ENCODE data around the gene ZNF768.

Gene ZNF768

DNA sequence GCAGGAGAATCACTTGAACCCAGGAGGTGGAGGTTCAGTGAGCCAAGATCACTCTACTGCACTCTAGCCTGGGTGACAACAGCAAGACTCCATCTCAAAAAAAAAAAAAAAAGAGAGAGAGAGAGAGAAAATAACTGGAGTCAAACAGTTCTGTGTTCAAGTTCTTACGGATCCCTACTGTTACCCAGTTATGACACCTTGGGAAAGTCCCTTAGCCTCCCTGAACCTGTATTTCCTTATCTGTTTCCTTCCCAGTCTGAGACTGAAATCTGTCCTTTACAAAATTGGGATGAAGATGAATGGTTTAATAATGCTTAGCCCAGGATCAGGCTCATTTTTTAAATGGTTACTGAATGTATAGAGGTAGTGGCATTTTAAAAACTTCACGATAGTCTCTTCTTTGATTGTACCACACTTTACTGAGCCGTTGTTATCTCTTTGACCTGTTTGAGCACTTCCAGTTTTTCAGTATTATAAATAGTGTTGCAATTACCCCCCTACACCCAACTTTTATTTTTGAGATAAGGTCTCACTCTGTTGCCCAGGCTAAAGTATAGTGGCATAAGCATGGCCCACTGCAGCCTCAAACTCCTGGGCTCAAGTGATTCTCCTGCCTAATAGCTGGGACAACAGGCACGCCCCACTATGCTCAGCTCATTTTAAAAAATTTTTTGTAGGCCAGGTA, 17.1 kb downstream of the ZNF768 start:
- DNase-seq, result no peak
- H3K36me3 Mint-ChIP-seq (ENCODE audit: low read depth), result no peaks in the 10 kb centered on the region
- no peaks in the 10 kb centered on the region for H3K9me3 Mint-ChIP-seq
- TF ChIP-seq, protein P1, sequence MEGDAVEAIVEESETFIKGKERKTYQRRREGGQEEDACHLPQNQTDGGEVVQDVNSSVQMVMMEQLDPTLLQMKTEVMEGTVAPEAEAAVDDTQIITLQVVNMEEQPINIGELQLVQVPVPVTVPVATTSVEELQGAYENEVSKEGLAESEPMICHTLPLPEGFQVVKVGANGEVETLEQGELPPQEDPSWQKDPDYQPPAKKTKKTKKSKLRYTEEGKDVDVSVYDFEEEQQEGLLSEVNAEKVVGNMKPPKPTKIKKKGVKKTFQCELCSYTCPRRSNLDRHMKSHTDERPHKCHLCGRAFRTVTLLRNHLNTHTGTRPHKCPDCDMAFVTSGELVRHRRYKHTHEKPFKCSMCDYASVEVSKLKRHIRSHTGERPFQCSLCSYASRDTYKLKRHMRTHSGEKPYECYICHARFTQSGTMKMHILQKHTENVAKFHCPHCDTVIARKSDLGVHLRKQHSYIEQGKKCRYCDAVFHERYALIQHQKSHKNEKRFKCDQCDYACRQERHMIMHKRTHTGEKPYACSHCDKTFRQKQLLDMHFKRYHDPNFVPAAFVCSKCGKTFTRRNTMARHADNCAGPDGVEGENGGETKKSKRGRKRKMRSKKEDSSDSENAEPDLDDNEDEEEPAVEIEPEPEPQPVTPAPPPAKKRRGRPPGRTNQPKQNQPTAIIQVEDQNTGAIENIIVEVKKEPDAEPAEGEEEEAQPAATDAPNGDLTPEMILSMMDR (IDR thresholded peaks at IDR 0.05), result no peak
- no peak overlapping the region for H3K27ac Mint-ChIP-seq
- no peak overlapping the region for H3K4me3 Mint-ChIP-seq
- peaks cover 22% of the 10 kb centered on the region for H3K27me3 Mint-ChIP-seq (ENCODE audit: low read depth, poor library complexity)
- no peaks in the 10 kb centered on the region for H3K4me1 Mint-ChIP-seq

DNA sequence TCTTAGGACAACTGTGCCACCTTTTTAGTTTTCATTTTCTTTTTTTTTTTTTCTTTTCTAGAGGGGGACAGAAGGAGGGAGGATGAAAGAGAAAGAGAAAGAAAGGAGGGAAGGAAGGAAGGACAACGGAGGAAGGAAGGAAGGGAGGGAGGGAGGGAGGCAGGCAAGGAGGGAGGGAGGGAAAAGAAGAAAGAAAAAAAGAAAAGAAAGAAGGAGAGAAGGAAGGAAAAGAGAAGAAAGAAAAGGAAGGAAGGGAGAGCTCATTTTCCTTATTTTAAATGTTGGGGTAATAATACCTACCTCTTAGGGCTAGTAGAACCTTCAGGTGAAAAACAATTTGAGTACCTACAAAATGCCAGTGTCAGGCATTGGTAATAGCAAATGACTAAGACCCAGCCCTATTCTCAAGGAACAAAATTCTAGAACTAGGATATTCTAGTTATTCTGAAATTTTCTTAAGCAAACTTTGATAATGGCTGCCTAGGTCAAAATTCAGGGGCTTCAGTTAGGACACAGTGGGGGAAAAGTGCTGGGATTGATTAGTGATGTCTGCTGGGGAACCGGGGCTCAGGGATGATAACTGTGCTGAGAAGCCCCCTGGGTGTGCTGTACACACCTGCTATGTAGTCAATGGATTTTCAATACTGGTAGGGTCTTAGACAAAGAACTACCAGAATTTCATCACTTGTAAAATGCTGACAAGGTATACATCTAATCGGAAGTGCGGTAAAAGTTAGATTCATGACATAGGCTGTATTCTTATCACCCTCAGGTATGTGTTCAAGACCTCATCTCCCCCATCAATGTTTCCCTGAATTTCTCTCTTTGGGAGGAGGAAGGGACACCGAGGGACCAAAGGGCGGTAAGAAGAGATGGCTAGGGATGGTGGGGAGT, 22.7 kb downstream of the ZNF768 start:
- H3K4me1 Mint-ChIP-seq, result no peaks in the 10 kb centered on the region
- no peaks in the 10 kb centered on the region for H3K36me3 Mint-ChIP-seq (ENCODE audit: low read depth)
- peaks cover 12% of the 10 kb centered on the region for H3K27me3 Mint-ChIP-seq (ENCODE audit: low read depth, poor library complexity)
- H3K27ac Mint-ChIP-seq, result no peak overlapping the region
- no peak overlapping the region for H3K4me3 Mint-ChIP-seq
- no peaks in the 10 kb centered on the region for H3K9me3 Mint-ChIP-seq
- no peak for DNase-seq
- TF ChIP-seq, protein P1 (IDR thresholded peaks at IDR 0.05), result no peak

GRCh38 chr16:30499284-30499683, 27.1 kb downstream of the ZNF768 start:
- H3K9me3 Mint-ChIP-seq, result no peaks in the 10 kb centered on the region
- TF ChIP-seq, protein P1 (IDR thresholded peaks at IDR 0.05), result no peak

GRCh38 chr16:30494709-30495108, 31.7 kb downstream of the ZNF768 start:
- peaks cover 29% of the 10 kb centered on the region for H3K27me3 Mint-ChIP-seq (ENCODE audit: low read depth, poor library complexity)
- H3K36me3 Mint-ChIP-seq (ENCODE audit: low read depth), result no peaks in the 10 kb centered on the region
- peaks cover 10% of the 10 kb centered on the region for H3K4me1 Mint-ChIP-seq
- H3K27ac Mint-ChIP-seq, result no peak overlapping the region
- H3K4me3 Mint-ChIP-seq, result no peak overlapping the region
- no peak for DNase-seq
- H3K9me3 Mint-ChIP-seq, result no peaks in the 10 kb centered on the region
- TF ChIP-seq, protein P1 (IDR thresholded peaks at IDR 0.05), result no peak

More at GRCh38 chr16:30499284-30499683, 27.1 kb downstream of the ZNF768 start:
- H3K27me3 Mint-ChIP-seq (ENCODE audit: low read depth, poor library complexity), result peaks cover 22% of the 10 kb centered on the region
- H3K4me3 Mint-ChIP-seq, result no peak overlapping the region
- DNase-seq, result no peak
- H3K36me3 Mint-ChIP-seq (ENCODE audit: low read depth), result no peaks in the 10 kb centered on the region
- no peak overlapping the region for H3K27ac Mint-ChIP-seq
- peaks cover 5% of the 10 kb centered on the region for H3K4me1 Mint-ChIP-seq

GRCh38 chr16:30493941-30494488, 32.4 kb downstream of the ZNF768 start:
- no peaks in the 10 kb centered on the region for H3K9me3 Mint-ChIP-seq
- peaks cover 34% of the 10 kb centered on the region for H3K27me3 Mint-ChIP-seq (ENCODE audit: low read depth, poor library complexity)
- no peak overlapping the region for H3K27ac Mint-ChIP-seq

More at GRCh38 chr16:30493941-30494488, 32.4 kb downstream of the ZNF768 start:
- Mint-ChIP-seq H3K4me3 (peak overlapping the region; percentile 43), H3K36me3 (ENCODE audit: low read depth) (no peaks in the 10 kb centered on the region), H3K4me1 (peaks cover 12% of the 10 kb centered on the region)
- TF ChIP-seq, protein P1 (IDR thresholded peaks at IDR 0.05), result no peak
- DNase-seq, result peak; percentile 18

Measured in nephron progenitor cell (in vitro differentiated cells).